Tibial nerve (tissue), 4 donors: Measurements from ENCODE around the gene SMAD2. TPM values are rescaled to one million over a fixed set of nuclear protein-coding genes. Genes with fewer than 3 reads are reported as not detected.

Source experiments
- DNase-seq, 2 donors: peaks; one replicate each; pipeline ENCODE4 v3.0.0-alpha.2; 2019; ENCODE audit warnings: low spot score in 2 of 2
- H3K27ac ChIP-seq, 4 donors: fragments of 200-600 bp; sonication (generic) in 3 of 4; one replicate each; pipeline ENCODE4 v1.5.1; 2017 to 2019; ENCODE audit warnings: mild to moderate bottlenecking in 1 of 4
- H3K27me3 ChIP-seq, 2 donors: fragments of 200-600 bp; sonication (generic) in 1 of 2; one replicate each; pipeline versions ENCODE4 v1.5.1 to v1.6.0; 2017 to 2019
- H3K36me3 ChIP-seq, 3 donors: fragments of 200-600 bp; sonication (generic); one replicate each; pipeline ENCODE4 v1.5.1; 2018 to 2019
- H3K4me1 ChIP-seq, 4 donors: fragments of 200-600 bp; sonication (generic) in 3 of 4; one replicate each; pipeline ENCODE4 v1.5.1; 2017 to 2019
- H3K4me3 ChIP-seq, 4 donors: fragments of 200-600 bp; sonication (generic) in 3 of 4; one replicate each; pipeline ENCODE4 v1.5.1; 2017 to 2019; ENCODE audit warnings: mild to moderate bottlenecking in 1 of 4, moderate library complexity in 1 of 4
- H3K9me3 ChIP-seq, 4 donors: fragments of 200-600 bp; sonication (generic) in 3 of 4; one replicate each; pipeline ENCODE4 v1.5.1; 2017 to 2019
- EP300 ChIP-seq, 2 donors: sonication (generic); formaldehyde crosslinking; IDR thresholded peaks; one replicate each; pipeline ENCODE4 v1.6.1; 2017; ENCODE audit warnings: antibody characterized with exemption in 2 of 2, mild to moderate bottlenecking in 1 of 2
- POLR2A ChIP-seq, 2 donors: fragments of 450-650 bp; IDR thresholded peaks; one replicate each; pipeline ENCODE4 v1.6.1; 2017; ENCODE audit warnings: antibody characterized with exemption in 2 of 2, mild to moderate bottlenecking in 2 of 2, moderate library complexity in 2 of 2
- WGBS, 2 donors: methylation state at CpG; one replicate each; pipeline ENCODE4 v1.1.5; 2018; 5-methylcytosine and 5-hydroxymethylcytosine counted together
- total RNA-seq, 4 donors: library from RNA; depleted of rRNA; stranded (reverse); fragments of >200 nt; gene quantifications; one replicate each; pipeline ENCODE4 v1.1.0, GENCODE V29; 2016
- TF ChIP-seq, protein P1 (sequence below), 5 experiments: fragments of 200-600 bp in 3 of 5; fragments of 450-650 bp in 2 of 5; sonication (generic) in 3 of 5; IDR thresholded peaks; one replicate each; pipeline ENCODE4 v1.5.1; 2016 to 2019; ENCODE audit warnings: antibody characterized with exemption in 5 of 5, mild to moderate bottlenecking in 3 of 5, moderate library complexity in 2 of 5

Gene SMAD2
- total RNA-seq, 4 donors from 2014 or later, result 34.8 to 54.5 (median 45.5) TPM

DNA sequence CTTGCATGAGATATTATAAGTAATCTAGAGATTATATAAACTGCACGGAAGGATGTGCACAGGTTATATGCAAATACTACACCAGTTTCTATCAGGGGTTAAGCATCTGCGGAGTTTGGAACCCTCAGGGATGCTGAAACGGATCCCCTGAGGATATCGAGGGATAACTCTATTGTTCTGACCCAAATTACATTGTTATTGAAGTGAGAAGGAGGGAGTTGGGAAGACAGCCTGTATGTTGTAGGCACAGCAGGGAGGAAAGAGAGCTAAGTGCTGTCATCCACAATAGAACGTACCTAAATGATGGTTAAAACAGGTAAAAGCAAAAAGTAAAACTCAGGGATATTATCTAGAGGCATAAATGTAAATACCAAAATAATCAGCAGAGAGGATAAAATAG, 44.6 kb upstream of the SMAD2 start:
- WGBS, 2 donors, result 60 to 65% methylated on average over 5 of the region's 5 CpGs
- Histone ChIP-seq H3K27ac (no peak overlapping the region), H3K27me3 (no peaks in the 10 kb centered on the region), H3K9me3 (no peaks in the 10 kb centered on the region), H3K4me1 (no peaks in the 10 kb centered on the region), H3K36me3 (no peaks in the 10 kb centered on the region), H3K4me3 (no peak overlapping the region)
- TF ChIP-seq EP300 (IDR thresholded peaks at IDR 0.05), result no peak
- TF ChIP-seq, protein P1, sequence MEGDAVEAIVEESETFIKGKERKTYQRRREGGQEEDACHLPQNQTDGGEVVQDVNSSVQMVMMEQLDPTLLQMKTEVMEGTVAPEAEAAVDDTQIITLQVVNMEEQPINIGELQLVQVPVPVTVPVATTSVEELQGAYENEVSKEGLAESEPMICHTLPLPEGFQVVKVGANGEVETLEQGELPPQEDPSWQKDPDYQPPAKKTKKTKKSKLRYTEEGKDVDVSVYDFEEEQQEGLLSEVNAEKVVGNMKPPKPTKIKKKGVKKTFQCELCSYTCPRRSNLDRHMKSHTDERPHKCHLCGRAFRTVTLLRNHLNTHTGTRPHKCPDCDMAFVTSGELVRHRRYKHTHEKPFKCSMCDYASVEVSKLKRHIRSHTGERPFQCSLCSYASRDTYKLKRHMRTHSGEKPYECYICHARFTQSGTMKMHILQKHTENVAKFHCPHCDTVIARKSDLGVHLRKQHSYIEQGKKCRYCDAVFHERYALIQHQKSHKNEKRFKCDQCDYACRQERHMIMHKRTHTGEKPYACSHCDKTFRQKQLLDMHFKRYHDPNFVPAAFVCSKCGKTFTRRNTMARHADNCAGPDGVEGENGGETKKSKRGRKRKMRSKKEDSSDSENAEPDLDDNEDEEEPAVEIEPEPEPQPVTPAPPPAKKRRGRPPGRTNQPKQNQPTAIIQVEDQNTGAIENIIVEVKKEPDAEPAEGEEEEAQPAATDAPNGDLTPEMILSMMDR (IDR thresholded peaks at IDR 0.05), result no peak
- TF ChIP-seq POLR2A (IDR thresholded peaks at IDR 0.05), result no peak
- DNase-seq, result no peak

DNA sequence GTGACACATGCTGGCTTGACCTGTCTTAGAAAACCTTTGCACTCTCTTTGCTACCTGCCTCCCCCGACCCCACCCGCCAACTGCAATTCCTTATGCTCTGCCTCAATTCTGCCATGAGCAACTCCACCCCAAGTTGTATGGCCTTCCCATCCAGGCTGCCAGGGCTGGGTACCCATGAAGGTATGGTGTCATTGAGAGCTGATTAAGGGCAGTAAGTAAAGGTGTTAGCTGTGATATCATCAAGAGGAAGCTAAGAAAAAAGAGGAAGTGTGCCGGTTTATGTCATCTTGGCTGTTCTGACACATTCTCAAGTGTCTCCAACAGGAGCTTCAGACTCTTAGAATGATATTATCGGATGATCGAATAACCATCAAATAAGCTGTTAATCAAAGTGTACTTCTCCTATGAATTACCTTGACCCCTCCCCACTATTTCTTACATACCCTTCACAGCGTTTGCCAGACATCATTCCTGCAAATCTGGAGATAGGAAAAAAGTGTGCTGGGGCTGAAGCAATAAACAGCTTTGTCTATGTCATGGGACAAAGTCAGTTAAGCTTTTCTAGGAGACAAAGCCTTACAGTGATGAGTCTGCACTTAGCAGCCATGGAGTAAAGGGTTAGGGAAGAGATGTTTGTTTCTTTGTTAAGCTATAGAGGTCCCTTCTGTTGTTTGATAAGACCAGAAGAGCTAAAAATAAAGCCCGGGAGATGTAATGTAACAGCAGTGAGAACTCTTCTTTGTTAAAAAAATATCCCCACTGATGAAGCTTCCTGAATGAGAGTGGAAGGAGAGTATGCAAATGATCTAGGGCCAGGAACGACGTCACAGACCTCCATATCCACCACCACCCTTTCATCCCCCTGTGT, 40.4 kb upstream of the SMAD2 start:
- WGBS, 2 donors, result 61 to 62% methylated on average over 9 of the region's 9 CpGs
- Histone ChIP-seq H3K36me3 (no peaks in the 10 kb centered on the region), H3K9me3 (no peaks in the 10 kb centered on the region), H3K4me1 (no peaks in the 10 kb centered on the region), H3K27ac (no peak overlapping the region), H3K4me3 (no peak overlapping the region), H3K27me3 (no peaks in the 10 kb centered on the region)
- TF ChIP-seq, protein P1 (IDR thresholded peaks at IDR 0.05), result no peak
- TF ChIP-seq EP300 (IDR thresholded peaks at IDR 0.05) (no peak), POLR2A (IDR thresholded peaks at IDR 0.05) (no peak)
- no peak for DNase-seq

DNA sequence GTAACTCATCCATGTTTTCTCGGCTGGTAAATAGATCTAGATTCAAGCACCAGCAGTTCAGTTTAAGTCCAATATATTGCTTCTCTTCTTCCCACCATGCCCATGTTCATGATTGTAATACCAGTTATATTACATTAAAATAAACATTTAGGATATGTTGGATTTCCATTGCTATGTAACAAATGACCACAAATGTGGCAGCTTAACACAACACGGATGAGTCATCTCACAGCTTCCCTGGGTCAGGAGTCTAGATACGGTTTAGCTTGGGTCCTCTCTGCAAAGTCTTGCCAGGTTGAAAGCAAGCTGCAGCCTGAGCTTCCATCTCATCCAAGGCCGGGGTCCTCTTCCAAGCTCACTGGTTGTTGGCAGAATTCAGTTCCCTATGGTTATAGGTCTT, 39.4 kb upstream of the SMAD2 start:
- DNase-seq, result no peak
- no peak overlapping the region for H3K27ac ChIP-seq
- TF ChIP-seq EP300 (IDR thresholded peaks at IDR 0.05), result no peak
- no peak for TF ChIP-seq POLR2A (IDR thresholded peaks at IDR 0.05)
- TF ChIP-seq, protein P1 (IDR thresholded peaks at IDR 0.05), result no peak
- no peaks in the 10 kb centered on the region for H3K4me1 ChIP-seq
- no peak overlapping the region for H3K4me3 ChIP-seq
- H3K27me3 ChIP-seq, result no peaks in the 10 kb centered on the region
- H3K36me3 ChIP-seq, result no peaks in the 10 kb centered on the region
- H3K9me3 ChIP-seq, result no peaks in the 10 kb centered on the region
- 80 to 83% methylated on average over 4 of the region's 4 CpGs for WGBS, 2 donors

DNA sequence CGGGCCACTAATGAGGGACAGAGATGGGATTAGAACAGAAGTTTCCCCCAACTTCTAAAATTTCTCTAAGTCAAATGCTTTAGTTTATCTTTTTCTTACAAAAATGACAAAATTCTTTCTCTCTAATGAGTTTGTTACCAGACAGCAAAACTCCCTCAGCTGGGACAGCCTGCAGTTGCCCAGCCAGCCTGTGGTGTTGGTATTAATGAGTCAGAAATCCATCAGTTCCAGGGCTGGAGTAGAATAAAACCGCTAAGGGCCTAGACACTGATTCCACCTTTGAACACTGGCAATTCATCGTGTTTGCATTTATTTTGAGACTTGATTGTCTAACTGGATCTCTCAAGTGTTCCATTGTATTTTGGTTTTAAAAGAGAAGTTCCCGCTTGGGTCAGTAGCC, 38.3 kb upstream of the SMAD2 start:
- Histone ChIP-seq H3K27me3 (no peaks in the 10 kb centered on the region), H3K4me1 (no peaks in the 10 kb centered on the region), H3K9me3 (no peaks in the 10 kb centered on the region), H3K4me3 (no peak overlapping the region), H3K36me3 (no peaks in the 10 kb centered on the region), H3K27ac (no peak overlapping the region)
- TF ChIP-seq, protein P1 (IDR thresholded peaks at IDR 0.05), result no peak
- TF ChIP-seq EP300 (IDR thresholded peaks at IDR 0.05) (no peak), POLR2A (IDR thresholded peaks at IDR 0.05) (no peak)
- DNase-seq, result no peak
- 69 to 82% methylated on average over 4 of the region's 4 CpGs for WGBS, 2 donors

DNA sequence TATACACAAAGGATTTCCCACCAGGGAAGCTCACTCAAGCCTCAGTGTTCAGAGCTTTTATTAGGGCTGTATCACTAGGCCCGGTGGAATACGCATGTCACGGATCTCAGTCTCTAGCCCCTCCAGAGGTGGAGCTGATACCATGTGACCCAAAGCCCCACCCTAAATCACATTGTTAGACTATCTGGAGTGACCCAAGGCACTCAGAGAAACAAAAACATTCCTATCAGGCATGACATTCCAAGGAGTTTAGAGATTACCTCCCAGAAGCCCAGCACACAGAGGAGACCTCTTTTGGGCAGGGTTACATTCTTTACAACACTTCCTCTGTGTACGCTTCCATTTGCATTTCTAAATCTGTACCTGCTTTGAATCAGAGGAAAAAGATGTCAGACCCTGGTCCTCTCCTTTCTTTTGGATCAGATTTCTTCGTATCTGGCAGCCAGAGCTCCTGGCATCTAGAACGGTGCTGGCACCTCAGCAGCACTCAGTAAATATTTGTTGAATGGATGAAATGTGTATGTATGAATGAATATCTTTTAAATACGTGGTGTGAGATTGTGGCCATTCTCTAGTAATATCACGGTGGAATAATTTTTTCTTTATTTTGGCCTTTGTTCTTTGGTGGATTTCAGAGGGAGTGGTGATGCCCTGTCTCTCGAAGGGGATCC, 37.7 kb upstream of the SMAD2 start:
- Histone ChIP-seq H3K36me3 (no peaks in the 10 kb centered on the region), H3K4me3 (no peak overlapping the region), H3K27me3 (no peaks in the 10 kb centered on the region), H3K9me3 (no peaks in the 10 kb centered on the region), H3K4me1 (no peaks in the 10 kb centered on the region), H3K27ac (no peak overlapping the region)
- no peak for TF ChIP-seq POLR2A (IDR thresholded peaks at IDR 0.05)
- TF ChIP-seq, protein P1 (IDR thresholded peaks at IDR 0.05), result no peak
- no peak for TF ChIP-seq EP300 (IDR thresholded peaks at IDR 0.05)
- WGBS, 2 donors, result 47 to 56% methylated on average over 9 of the region's 9 CpGs
- DNase-seq, result no peak
